GM12878 (cell line): ENCODE results near the gene MT1G. TPM values are rescaled to one million over a fixed set of nuclear protein-coding genes. Genes with fewer than 3 reads are reported as not detected.

Source experiments
- ATAC-seq: fragments of 200-7000 bp; cut with Tn5 transposase; 3 replicates; pipeline ENCODE4 v1.9.1; 2020; ENCODE audit warnings: mild to moderate bottlenecking, moderate library complexity
- BruUV-seq: library from RNA; stranded (reverse); fragments of 400-500 nt; replicated peaks from 2 replicates; lab custom pipeline; 2021; lab: Mats Ljungman, UMichigan
- CTCF ChIA-PET: fragments of 300-600 bp; sonication (Branson Sonifier 250); formaldehyde crosslinking; extraction: SDS; loops from one replicate; lab custom pipeline; 2021; ENCODE audit warnings: inconsistent platforms; lab: Yijun Ruan, JAX
- POLR2A ChIA-PET: fragments of 350-600 bp; formaldehyde crosslinking; extraction: SDS; loops from one replicate; lab custom pipeline; 2021; ENCODE audit warnings: inconsistent platforms; lab: Charles Lee
- RAD21 ChIA-PET: fragments of 300-600 bp; sonication (Branson Sonifier 250); formaldehyde crosslinking; loops from one replicate; lab custom pipeline; 2023; ENCODE audit warnings: antibody characterized with exemption; ENCODE audit not compliant: unreplicated experiment; lab: Charles Lee
- SMC1A ChIA-PET: fragments of 300-600 bp; sonication (Branson Sonifier 250); formaldehyde crosslinking; loops from one replicate; lab custom pipeline; 2023; ENCODE audit not compliant: unreplicated experiment, uncharacterized antibody; lab: Charles Lee
- DNase-seq: peaks from one replicate; pipeline ENCODE4 v3.0.0-alpha.2; 2011; ENCODE audit warnings: low read depth, low spot score
- FAIRE-seq: peaks from 3 replicates; lab custom pipeline; 2011; peaks lifted over from hg19 to GRCh38; lab: Jason Lieb, UNC
- H2AFZ ChIP-seq: 2 replicates; pipeline ENCODE4 v1.6.0; 2011; ENCODE audit warnings: low read depth, low read length, control low read depth; ENCODE audit not compliant: control insufficient read depth
- H3K27ac ChIP-seq: 2 replicates; pipeline ENCODE4 v1.5.1; 2011; ENCODE audit warnings: control low read depth; ENCODE audit not compliant: control insufficient read depth, insufficient read depth
- H3K27me3 ChIP-seq, 2 experiments: replicated peaks in 1 of 2; 2 replicates each; pipeline versions ENCODE4 v1.6.0 to v1.6.1; 2011; ENCODE audit warnings: low read length in 1 of 2; ENCODE audit not compliant: control insufficient read depth in 2 of 2, insufficient read depth in 2 of 2
- H3K36me3 ChIP-seq, 2 experiments: 2 replicates each; pipeline ENCODE4 v1.5.1; 2011; ENCODE audit warnings: low read length in 1 of 2; ENCODE audit not compliant: control insufficient read depth in 2 of 2, insufficient read depth in 2 of 2
- H3K4me1 ChIP-seq: 2 replicates; pipeline ENCODE4 v1.6.1; 2011; ENCODE audit warnings: mild to moderate bottlenecking, low read length, moderate library complexity, mixed read lengths; ENCODE audit not compliant: control insufficient read depth, insufficient read depth
- H3K4me2 ChIP-seq: 2 replicates; pipeline ENCODE4 v1.6.0; 2011; ENCODE audit warnings: control low read depth; ENCODE audit not compliant: control insufficient read depth, insufficient read depth
- H3K4me3 ChIP-seq: fragments of 200-600 bp; sonication (generic); 2 replicates; pipeline ENCODE4 v1.5.1; 2016
- H3K79me2 ChIP-seq: 2 replicates; pipeline ENCODE4 v1.6.0; 2011; ENCODE audit warnings: low read length; ENCODE audit not compliant: control insufficient read depth, insufficient read depth
- H3K9ac ChIP-seq: 2 replicates; pipeline ENCODE4 v1.8.0; 2011; ENCODE audit warnings: low read length, control low read depth, mixed read lengths; ENCODE audit not compliant: control insufficient read depth, insufficient read depth
- H3K9me3 ChIP-seq: replicated peaks from 3 replicates; pipeline ENCODE4 v1.5.1; 2011; ENCODE audit warnings: mild to moderate bottlenecking, low read length; ENCODE audit not compliant: control insufficient read depth, insufficient read depth
- H4K20me1 ChIP-seq: 2 replicates; pipeline ENCODE4 v1.6.0; 2011; ENCODE audit not compliant: control insufficient read depth, insufficient read depth
- BACH1 ChIP-seq: fragments of 450-650 bp; IDR thresholded peaks from 2 replicates; pipeline ENCODE4 v1.6.1; 2017; ENCODE audit warnings: mild to moderate bottlenecking, borderline replicate concordance
- BCL11A ChIP-seq: IDR thresholded peaks from 2 replicates; pipeline ENCODE4 v1.6.1; 2011; ENCODE audit warnings: low read depth, low read length
- CHD2 ChIP-seq: IDR thresholded peaks from 2 replicates; pipeline ENCODE4 v1.6.1; 2011; ENCODE audit warnings: low read depth, low read length, improper control_type of control experiment, borderline replicate concordance
- EP300 ChIP-seq, 2 experiments: fragments of 150-350 bp in 1 of 2; IDR thresholded peaks; 2 replicates each; pipeline ENCODE4 v1.6.1; 2011 to 2012; ENCODE audit warnings: low read depth in 2 of 2, low read length in 2 of 2, borderline replicate concordance in 1 of 2, improper control_type of control experiment in 1 of 2, inconsistent platforms in 1 of 2; ENCODE audit not compliant: control insufficient read depth in 1 of 2
- ETV6 ChIP-seq, 2 experiments: fragments of 450-650 bp in 1 of 2; IDR thresholded peaks in 1 of 2; conservative IDR thresholded peaks in 1 of 2; 2 replicates each; pipeline ENCODE4 v1.6.1; 2014; ENCODE audit warnings: antibody characterized with exemption in 1 of 2, borderline replicate concordance in 1 of 2, low read depth in 1 of 2, mild to moderate bottlenecking in 1 of 2, moderate library complexity in 1 of 2
- JUNB ChIP-seq: IDR thresholded peaks from 2 replicates; pipeline ENCODE4 v1.6.1; 2016; ENCODE audit warnings: antibody characterized with exemption, mild to moderate bottlenecking
- NFIC ChIP-seq: IDR thresholded peaks from 2 replicates; pipeline ENCODE4 v1.6.1; 2012; ENCODE audit warnings: low read depth, mild to moderate bottlenecking, inconsistent platforms, low read length, moderate library complexity
- POLR2AphosphoS2 ChIP-seq: IDR thresholded peaks from 2 replicates; pipeline ENCODE4 v1.6.1; 2011; ENCODE audit warnings: low read depth, mild to moderate bottlenecking, low read length, improper control_type of control experiment, moderate library complexity
- ZNF274 ChIP-seq: IDR thresholded peaks from one replicate; pipeline ENCODE4 v1.8.0; 2011; ENCODE audit not compliant: insufficient read length, insufficient read depth
- ZNF384 ChIP-seq: IDR thresholded peaks from 2 replicates; pipeline ENCODE4 v1.6.1; 2012; ENCODE audit warnings: low read depth, mild to moderate bottlenecking, low read length, improper control_type of control experiment, borderline replicate concordance
- WGBS: methylation state at CpG from one replicate; pipeline ENCODE4 v1.1.6; 2016; ENCODE audit warnings: low lambda C conversion rate; ENCODE audit not compliant: insufficient replicate concordance, insufficient coverage; ENCODE audit errors: missing lambda C conversion rate; 5-methylcytosine and 5-hydroxymethylcytosine counted together
- in situ Hi-C: fragments of 300-500 bp; cut with MboI; formaldehyde crosslinking; loops from 9 replicates; pipeline ENCODE4 v1.14.3; 2018; ENCODE audit warnings: mixed read lengths
- intact Hi-C: fragments of 100-400 bp; cut with micrococcal nuclease; formaldehyde crosslinking; loops from one replicate; pipeline ENCODE4 v1.14.2; 2022; ENCODE audit not compliant: unreplicated experiment
- polyA plus RNA-seq, 11 experiments: library from polyadenylated mRNA; depleted of rRNA in 4 of 11; unstranded in 6 of 11; stranded (reverse) in 5 of 11; fragments of >200 nt; fragmentation: Nextera tagmentation in 4 of 11; fragmentation: Illumina TruSeq in 1 of 11; extraction: Ambion mirVana in 4 of 11; extraction: Trizol in 1 of 11; gene quantifications; 1 replicate in 1 of 11; 2 replicates in 10 of 11; pipeline versions ENCODE4 v1.2.1 to v1.2.3, GENCODE V29; 2011 to 2016; ENCODE audit warnings: inconsistent platforms in 2 of 11, missing spikeins in 2 of 11, low read depth in 1 of 11
- total RNA-seq, 4 experiments: library from RNA; depleted of rRNA in 3 of 4; stranded (reverse); fragments of >200 nt in 3 of 4; fragmentation: Illumina TruSeq in 1 of 4; extraction: Trizol in 1 of 4; gene quantifications; 2 replicates each; pipeline versions ENCODE4 v1.2.1 to v1.2.3, GENCODE V29; 2013 to 2021
- TF ChIP-seq, protein P1 (sequence below): IDR thresholded peaks from 2 replicates; pipeline ENCODE4 v1.6.1; 2012; ENCODE audit warnings: low read length, inconsistent platforms
- TF ChIP-seq, protein P2 (sequence below): IDR thresholded peaks from 2 replicates; pipeline ENCODE4 v1.6.1; 2011; ENCODE audit warnings: low read depth, low read length, improper control_type of control experiment, borderline replicate concordance
- TF ChIP-seq, protein P3 (sequence below): IDR thresholded peaks from 2 replicates; pipeline ENCODE4 v1.6.1; 2012; ENCODE audit warnings: low read depth, low read length, improper control_type of control experiment
- TF ChIP-seq, protein P4 (sequence below): fragments of 450-650 bp; IDR thresholded peaks from 2 replicates; pipeline ENCODE4 v1.6.1; 2017; ENCODE audit warnings: mild to moderate bottlenecking
- TF ChIP-seq, protein P5 (sequence below): fragments of 450-650 bp; formaldehyde crosslinking; IDR thresholded peaks from 2 replicates; pipeline ENCODE4 v1.4.0; 2022; ENCODE audit warnings: mild to moderate bottlenecking, moderate library complexity

The MT1G gene
- total and polyA plus RNA-seq, 10 of the 15 experiments (the other 5 are each of a cell fraction or from before 2014, with no cell fraction given): 1.2 to 9.1 (median 4.6) TPM

DNA sequence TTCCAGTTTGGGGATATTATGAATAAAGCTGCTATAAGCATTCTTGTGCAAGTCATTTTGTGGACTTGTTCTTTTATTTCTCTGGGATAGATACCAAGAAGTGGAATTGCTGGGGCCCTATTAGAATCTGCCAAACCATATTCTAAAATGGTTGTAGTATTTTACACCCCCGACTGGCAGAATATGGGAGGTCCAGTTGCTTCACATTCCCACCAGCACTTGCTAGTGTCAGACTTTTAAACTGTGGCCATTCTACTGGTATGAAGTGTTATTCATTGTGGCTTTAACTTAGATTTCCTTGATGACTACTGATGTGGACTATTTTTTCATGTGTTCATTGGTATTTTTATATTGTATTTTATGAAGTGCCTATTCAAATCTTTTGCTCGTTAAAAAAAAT, 44.0 kb upstream of the MT1G start:
- ChIA-PET SMC1A (interaction anchor here (0.6 kb wide), 1 partner anchor 10 kb away, joined by 3 read pairs; no protein-coding TSS in a partner anchor), CTCF (interaction anchor here (1.0 kb wide), 1 partner anchor 10 kb away, joined by 3 read pairs; no protein-coding TSS in a partner anchor), POLR2A (no interaction called here), RAD21 (no interaction called here)
- FAIRE-seq (no peak), ATAC-seq (no peak), DNase-seq (no peak)
- in situ Hi-C loops: no loop called here
- Histone ChIP-seq H3K9me3 (no peaks in the 10 kb centered on the region; the same call in 2 of the 3 replicates), H2AFZ (no peak overlapping the region), H3K4me1 (0 out of 2 replicates have a peak, but pooled peaks cover 2% of the 10 kb centered on the region), H3K79me2 (no peaks in the 10 kb centered on the region), H3K4me2 (no peak overlapping the region), H3K4me3 (no peak overlapping the region), H3K9ac (no peak overlapping the region), H3K27ac (no peak overlapping the region), H4K20me1 (no peaks in the 10 kb centered on the region), H3K36me3 (no peaks in the 10 kb centered on the region), H3K27me3 (no peaks in the 10 kb centered on the region)
- 47% methylated on average over 2 of the region's 2 CpGs for WGBS
- intact Hi-C loops: no loop called here
- no TSS peak for BruUV-seq
- TF ChIP-seq BCL11A: no peak
- TF ChIP-seq ZNF274: no peak
- no peak for TF ChIP-seq BACH1
- TF ChIP-seq, protein P1, sequence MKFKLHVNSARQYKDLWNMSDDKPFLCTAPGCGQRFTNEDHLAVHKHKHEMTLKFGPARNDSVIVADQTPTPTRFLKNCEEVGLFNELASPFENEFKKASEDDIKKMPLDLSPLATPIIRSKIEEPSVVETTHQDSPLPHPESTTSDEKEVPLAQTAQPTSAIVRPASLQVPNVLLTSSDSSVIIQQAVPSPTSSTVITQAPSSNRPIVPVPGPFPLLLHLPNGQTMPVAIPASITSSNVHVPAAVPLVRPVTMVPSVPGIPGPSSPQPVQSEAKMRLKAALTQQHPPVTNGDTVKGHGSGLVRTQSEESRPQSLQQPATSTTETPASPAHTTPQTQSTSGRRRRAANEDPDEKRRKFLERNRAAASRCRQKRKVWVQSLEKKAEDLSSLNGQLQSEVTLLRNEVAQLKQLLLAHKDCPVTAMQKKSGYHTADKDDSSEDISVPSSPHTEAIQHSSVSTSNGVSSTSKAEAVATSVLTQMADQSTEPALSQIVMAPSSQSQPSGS: no peak
- TF ChIP-seq, protein P2, sequence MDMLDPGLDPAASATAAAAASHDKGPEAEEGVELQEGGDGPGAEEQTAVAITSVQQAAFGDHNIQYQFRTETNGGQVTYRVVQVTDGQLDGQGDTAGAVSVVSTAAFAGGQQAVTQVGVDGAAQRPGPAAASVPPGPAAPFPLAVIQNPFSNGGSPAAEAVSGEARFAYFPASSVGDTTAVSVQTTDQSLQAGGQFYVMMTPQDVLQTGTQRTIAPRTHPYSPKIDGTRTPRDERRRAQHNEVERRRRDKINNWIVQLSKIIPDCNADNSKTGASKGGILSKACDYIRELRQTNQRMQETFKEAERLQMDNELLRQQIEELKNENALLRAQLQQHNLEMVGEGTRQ: no peak
- no peak for TF ChIP-seq JUNB
- no peak for TF ChIP-seq EP300 (IDR thresholded peaks at IDR 0.05; ENCODE audit: borderline replicate concordance in 1 of 2, control insufficient read depth in 1 of 2, low read depth in 2 of 2, low read length in 2 of 2)
- TF ChIP-seq, protein P3, sequence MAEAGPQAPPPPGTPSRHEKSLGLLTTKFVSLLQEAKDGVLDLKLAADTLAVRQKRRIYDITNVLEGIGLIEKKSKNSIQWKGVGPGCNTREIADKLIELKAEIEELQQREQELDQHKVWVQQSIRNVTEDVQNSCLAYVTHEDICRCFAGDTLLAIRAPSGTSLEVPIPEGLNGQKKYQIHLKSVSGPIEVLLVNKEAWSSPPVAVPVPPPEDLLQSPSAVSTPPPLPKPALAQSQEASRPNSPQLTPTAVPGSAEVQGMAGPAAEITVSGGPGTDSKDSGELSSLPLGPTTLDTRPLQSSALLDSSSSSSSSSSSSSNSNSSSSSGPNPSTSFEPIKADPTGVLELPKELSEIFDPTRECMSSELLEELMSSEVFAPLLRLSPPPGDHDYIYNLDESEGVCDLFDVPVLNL: no peak
- no peak for TF ChIP-seq CHD2
- no peak for TF ChIP-seq POLR2AphosphoS2
- TF ChIP-seq ZNF384: no peak
- TF ChIP-seq, protein P4, sequence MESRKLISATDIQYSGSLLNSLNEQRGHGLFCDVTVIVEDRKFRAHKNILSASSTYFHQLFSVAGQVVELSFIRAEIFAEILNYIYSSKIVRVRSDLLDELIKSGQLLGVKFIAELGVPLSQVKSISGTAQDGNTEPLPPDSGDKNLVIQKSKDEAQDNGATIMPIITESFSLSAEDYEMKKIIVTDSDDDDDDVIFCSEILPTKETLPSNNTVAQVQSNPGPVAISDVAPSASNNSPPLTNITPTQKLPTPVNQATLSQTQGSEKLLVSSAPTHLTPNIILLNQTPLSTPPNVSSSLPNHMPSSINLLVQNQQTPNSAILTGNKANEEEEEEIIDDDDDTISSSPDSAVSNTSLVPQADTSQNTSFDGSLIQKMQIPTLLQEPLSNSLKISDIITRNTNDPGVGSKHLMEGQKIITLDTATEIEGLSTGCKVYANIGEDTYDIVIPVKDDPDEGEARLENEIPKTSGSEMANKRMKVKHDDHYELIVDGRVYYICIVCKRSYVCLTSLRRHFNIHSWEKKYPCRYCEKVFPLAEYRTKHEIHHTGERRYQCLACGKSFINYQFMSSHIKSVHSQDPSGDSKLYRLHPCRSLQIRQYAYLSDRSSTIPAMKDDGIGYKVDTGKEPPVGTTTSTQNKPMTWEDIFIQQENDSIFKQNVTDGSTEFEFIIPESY: no peak
- TF ChIP-seq ETV6 (conservative IDR thresholded peaks at IDR 0.05 in 1 of 2, IDR thresholded peaks at IDR 0.05 in 1 of 2; ENCODE audit: borderline replicate concordance in 1 of 2, low read depth in 1 of 2): no peak
- no peak for TF ChIP-seq NFIC
- TF ChIP-seq, protein P5, sequence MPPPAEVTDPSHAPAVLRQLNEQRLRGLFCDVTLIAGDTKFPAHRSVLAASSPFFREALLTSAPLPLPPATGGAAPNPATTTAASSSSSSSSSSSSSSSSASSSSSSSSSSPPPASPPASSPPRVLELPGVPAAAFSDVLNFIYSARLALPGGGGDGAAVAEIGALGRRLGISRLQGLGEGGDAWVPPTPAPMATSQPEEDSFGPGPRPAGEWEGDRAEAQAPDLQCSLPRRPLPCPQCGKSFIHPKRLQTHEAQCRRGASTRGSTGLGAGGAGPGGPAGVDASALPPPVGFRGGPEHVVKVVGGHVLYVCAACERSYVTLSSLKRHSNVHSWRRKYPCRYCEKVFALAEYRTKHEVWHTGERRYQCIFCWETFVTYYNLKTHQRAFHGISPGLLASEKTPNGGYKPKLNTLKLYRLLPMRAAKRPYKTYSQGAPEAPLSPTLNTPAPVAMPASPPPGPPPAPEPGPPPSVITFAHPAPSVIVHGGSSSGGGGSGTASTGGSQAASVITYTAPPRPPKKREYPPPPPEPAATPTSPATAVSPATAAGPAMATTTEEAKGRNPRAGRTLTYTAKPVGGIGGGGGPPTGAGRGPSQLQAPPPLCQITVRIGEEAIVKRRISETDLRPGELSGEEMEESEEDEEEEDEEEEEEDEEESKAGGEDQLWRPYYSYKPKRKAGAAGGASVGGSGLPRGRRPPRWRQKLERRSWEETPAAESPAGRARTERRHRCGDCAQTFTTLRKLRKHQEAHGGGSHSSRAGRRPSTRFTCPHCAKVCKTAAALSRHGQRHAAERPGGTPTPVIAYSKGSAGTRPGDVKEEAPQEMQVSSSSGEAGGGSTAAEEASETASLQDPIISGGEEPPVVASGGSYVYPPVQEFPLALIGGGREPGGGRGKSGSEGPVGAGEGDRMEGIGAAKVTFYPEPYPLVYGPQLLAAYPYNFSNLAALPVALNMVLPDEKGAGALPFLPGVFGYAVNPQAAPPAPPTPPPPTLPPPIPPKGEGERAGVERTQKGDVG: no peak
